Heart right ventricle (tissue), 16 donors: ENCODE measurements around the gene PI4KB. TPM values are rescaled to one million over a fixed set of nuclear protein-coding genes. Genes with fewer than 3 reads are reported as not detected.

Source experiments
- ATAC-seq, 8 donors: fragments of 200-7000 bp; cut with Tn5 transposase; one replicate each; pipeline ENCODE4 v1.9.1; 2020; ENCODE audit warnings: mild to moderate bottlenecking in 8 of 8, moderate library complexity in 8 of 8, moderate number of reproducible peaks in 1 of 8
- DNase-seq, 2 donors: peaks; one replicate each; pipeline ENCODE4 v3.0.0-alpha.2; 2020
- H3K27ac ChIP-seq, 10 donors: fragments of 200-600 bp; sonication (generic) in 2 of 10; one replicate each; pipeline versions ENCODE4 v1.5.0 to v1.8.0; 2020 to 2022; ENCODE audit warnings: mild to moderate bottlenecking in 3 of 10
- H3K27me3 ChIP-seq, 7 donors: fragments of 200-600 bp; one replicate each; pipeline ENCODE4 v1.8.0; 2021 to 2022; ENCODE audit warnings: mild to moderate bottlenecking in 2 of 7
- H3K36me3 ChIP-seq, 9 donors: fragments of 200-600 bp; sonication (generic) in 1 of 9; one replicate each; pipeline versions ENCODE4 v1.5.0 to v1.8.0; 2020 to 2022; ENCODE audit warnings: mild to moderate bottlenecking in 2 of 9
- H3K4me1 ChIP-seq, 9 donors: fragments of 200-600 bp; sonication (generic) in 1 of 9; one replicate each; pipeline versions ENCODE4 v1.5.0 to v1.8.0; 2020 to 2022; ENCODE audit warnings: mild to moderate bottlenecking in 4 of 9
- H3K4me3 ChIP-seq, 10 donors: fragments of 200-600 bp; sonication (generic) in 2 of 10; one replicate each; pipeline versions ENCODE4 v1.5.0 to v1.8.0; 2020 to 2022; ENCODE audit warnings: mild to moderate bottlenecking in 7 of 10, moderate library complexity in 2 of 10
- H3K9me3 ChIP-seq, 11 donors: fragments of 200-600 bp in 10 of 11; sonication (generic) in 2 of 11; one replicate each; pipeline versions ENCODE4 v1.5.0 to v1.8.0; 2013 to 2022; ENCODE audit warnings: mild to moderate bottlenecking in 2 of 11, control low read depth in 1 of 11, moderate library complexity in 1 of 11
- WGBS, 2 donors: extraction: QIAGEN DNeasy Blood & Tissue Kit; methylation state at CpG; one replicate each; pipeline ENCODE4 v1.1.7; 2013; ENCODE audit warnings: inconsistent platforms in 1 of 2; 5-methylcytosine and 5-hydroxymethylcytosine counted together
- intact Hi-C, 10 donors: fragments of 100-400 bp; cut with DNase I; formaldehyde crosslinking; loops; one replicate each; pipeline versions ENCODE4 v1.11.1 to v1.14.2; 2022
- polyA plus RNA-seq, 2 donors: library from polyadenylated mRNA; stranded (reverse); fragments of 200-250 nt; gene quantifications; one replicate each; pipeline ENCODE4 v1.2.3, GENCODE V29; 2013
- total RNA-seq, 10 donors: library from RNA; stranded (reverse); fragmentation: NEBNext Ultra II Directional in 3 of 10; extraction: Animal tissue kit (Norgen Biotek cat#: 25700) in 3 of 10; gene quantifications; one replicate each; pipeline versions ENCODE4 v1.2.1 to v1.2.4, GENCODE V29; 2021 to 2023
- TF ChIP-seq, protein P1 (sequence below), 9 donors: fragments of 200-600 bp; sonication (generic) in 2 of 9; IDR thresholded peaks; one replicate each; pipeline versions ENCODE4 v1.5.0 to v1.8.0; 2021 to 2022; ENCODE audit warnings: antibody characterized with exemption in 9 of 9, mild to moderate bottlenecking in 5 of 9, moderate library complexity in 1 of 9
- donor health status: Arrhythmogenic right ventricular cardiomyopathy.
- donor health status: ischemic (EF 13 %, LVEDD 7.1; RV severe dilation, severe dysfunction).
- donor health status: healthy with polysubstance abuse.
- donor health status: DM: no; HTN: yes; CAD: no.
- donor health status: DM: no; HTN: no; CAD: no.
- donor health status: ischemic (EF 25% LVEDD 6.9; RV normal size, moderate dysfunction).
- donor health status: ischemic (EF 25% LVEDD 5.7; RV mildly dilated, moderate dysfunction).
- donor health status: healthy.
- donor health status: DM: yes; HTN: yes; CAD: no.
- donor health status: Ischemic cardiomyopathy.
- donor health status: ischemic (EF 35%, LVEDD 5.7; RV mildly dilated, moderate dysfunction).
- donor health status: nonischemic (EF 11% LVEDD 7.7; RV severe dilation, severe dysfunction).
- donor health status: DM: yes; HTN: yes; CAD: no.
- donor health status: PGD.
- donor health status: ischemic (EF 29% LVEDD 5.4; RV normal size, mild dysfunction).
- donor health status: nonischemic (EF 23%, LVEDD 6.1; RV moderate dilation, normal function).

The PI4KB gene
- total and polyA plus RNA-seq, 12 donors, result 17.6 to 52.1 (median 40.2) TPM

DNA sequence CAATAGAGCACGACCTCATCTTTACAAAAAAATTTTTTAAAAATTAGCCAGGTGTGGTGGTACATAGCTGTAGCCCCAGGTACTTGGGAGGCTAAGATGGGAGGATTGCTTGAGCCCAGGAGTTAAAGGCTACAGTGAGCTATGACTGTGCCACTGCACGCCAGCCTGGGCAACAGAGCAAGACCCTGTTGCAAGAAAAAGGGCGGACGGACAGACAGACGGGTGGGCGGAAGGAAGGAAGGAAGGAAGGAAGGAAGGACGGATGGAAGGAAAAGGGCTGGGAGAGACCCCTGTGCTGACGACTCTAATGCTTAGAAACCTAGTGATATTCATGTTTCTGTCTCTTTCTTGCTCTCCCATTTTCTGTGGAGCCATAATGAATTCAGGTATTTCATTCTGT is 14.4 kb downstream of the PI4KB start:
- peaks cover 0 to 98% (median 30%) of the 10 kb centered on the region in 9 donors for H3K36me3 ChIP-seq

GRCh38 chr1:151312411-151312810 is 14.8 kb downstream of the PI4KB start:
- ATAC-seq (no peak), DNase-seq (no peak)
- WGBS, 2 donors, result 87 to 94% methylated on average over 4 of the region's 4 CpGs
- no peaks in the 10 kb centered on the region for H3K27me3 ChIP-seq
- peaks cover 0 to 98% (median 34%) of the 10 kb centered on the region in 9 donors for H3K36me3 ChIP-seq
- intact Hi-C loops, result loop anchor here in 1 of 10 donors (5.0 kb wide), 1 partner anchor 85 kb away; the partner anchor contains the start of gene PSMB4
- TF ChIP-seq, protein P1, sequence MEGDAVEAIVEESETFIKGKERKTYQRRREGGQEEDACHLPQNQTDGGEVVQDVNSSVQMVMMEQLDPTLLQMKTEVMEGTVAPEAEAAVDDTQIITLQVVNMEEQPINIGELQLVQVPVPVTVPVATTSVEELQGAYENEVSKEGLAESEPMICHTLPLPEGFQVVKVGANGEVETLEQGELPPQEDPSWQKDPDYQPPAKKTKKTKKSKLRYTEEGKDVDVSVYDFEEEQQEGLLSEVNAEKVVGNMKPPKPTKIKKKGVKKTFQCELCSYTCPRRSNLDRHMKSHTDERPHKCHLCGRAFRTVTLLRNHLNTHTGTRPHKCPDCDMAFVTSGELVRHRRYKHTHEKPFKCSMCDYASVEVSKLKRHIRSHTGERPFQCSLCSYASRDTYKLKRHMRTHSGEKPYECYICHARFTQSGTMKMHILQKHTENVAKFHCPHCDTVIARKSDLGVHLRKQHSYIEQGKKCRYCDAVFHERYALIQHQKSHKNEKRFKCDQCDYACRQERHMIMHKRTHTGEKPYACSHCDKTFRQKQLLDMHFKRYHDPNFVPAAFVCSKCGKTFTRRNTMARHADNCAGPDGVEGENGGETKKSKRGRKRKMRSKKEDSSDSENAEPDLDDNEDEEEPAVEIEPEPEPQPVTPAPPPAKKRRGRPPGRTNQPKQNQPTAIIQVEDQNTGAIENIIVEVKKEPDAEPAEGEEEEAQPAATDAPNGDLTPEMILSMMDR (IDR thresholded peaks at IDR 0.05), result no peak
- no peak overlapping the region for H3K4me3 ChIP-seq
- peaks cover 38 to 82% (median 67%) of the 10 kb centered on the region in 9 donors for H3K4me1 ChIP-seq
- peak overlapping the region in 9 of 10 donors; percentile 58 to 91 (median 71) for H3K27ac ChIP-seq
- no peaks in the 10 kb centered on the region for H3K9me3 ChIP-seq

More for the DNA sequence above, 14.4 kb downstream of the PI4KB start:
- ATAC-seq (no peak), DNase-seq (no peak)
- Histone ChIP-seq H3K27ac (peak overlapping the region in 7 of 10 donors; percentile 39 to 91 (median 71)), H3K9me3 (no peaks in the 10 kb centered on the region), H3K4me3 (no peak overlapping the region), H3K27me3 (no peaks in the 10 kb centered on the region), H3K4me1 (peaks cover 38 to 82% (median 67%) of the 10 kb centered on the region in 9 donors)
- WGBS, 2 donors, result 77 to 86% methylated on average over 8 of the region's 8 CpGs
- intact Hi-C loops, result loop anchor here in 1 of 10 donors (5.0 kb wide), 1 partner anchor 84 kb away; the partner anchor contains the start of gene PSMB4
- TF ChIP-seq, protein P1 (IDR thresholded peaks at IDR 0.05), result no peak

- TF ChIP-seq, protein P1 (IDR thresholded peaks at IDR 0.05), result no peak
- DNase-seq (peak; percentile 33 to 74), ATAC-seq (peak; percentile 75 to 95 (median 86))
- Histone ChIP-seq H3K27me3 (no peaks in the 10 kb centered on the region), H3K9me3 (no peaks in the 10 kb centered on the region), H3K36me3 (peaks cover 0 to 98% (median 40%) of the 10 kb centered on the region in 9 donors), H3K4me1 (peaks cover 38 to 82% (median 67%) of the 10 kb centered on the region in 9 donors), H3K27ac (peak overlapping the region in 9 of 10 donors; percentile 58 to 91 (median 71)), H3K4me3 (no peak overlapping the region)
- intact Hi-C loops, result loop anchor here in 1 of 10 donors (2.0 to 5.0 kb wide), 2 partner anchors 15 to 86 kb away; partner anchors contain the start of genes PI4KB and PSMB4
- WGBS, 2 donors, result 45 to 52% methylated on average over 7 of the region's 7 CpGs
These were observed 15.5 kb downstream of the PI4KB start for GRCh38 chr1:151311589-151312331.

GRCh38 chr1:151311011-151311410 is 16.2 kb downstream of the PI4KB start:
- Histone ChIP-seq H3K27ac (peak overlapping the region in 9 of 10 donors; percentile 55 to 91 (median 70)), H3K4me3 (no peak overlapping the region), H3K4me1 (peaks cover 38 to 77% (median 67%) of the 10 kb centered on the region in 9 donors), H3K9me3 (no peaks in the 10 kb centered on the region), H3K36me3 (peaks cover 0 to 98% (median 40%) of the 10 kb centered on the region in 9 donors), H3K27me3 (no peaks in the 10 kb centered on the region)
- intact Hi-C loops, result loop anchor here in 1 of 10 donors (2.0 to 5.0 kb wide), 2 partner anchors 16 to 86 kb away; partner anchors contain the start of genes PI4KB and PSMB4
- no peak for DNase-seq
- WGBS, 2 donors, result 50 to 59% methylated on average over 4 of the region's 4 CpGs
- ATAC-seq, result peak in 2 of 8 donors; percentile 3 to 17
- TF ChIP-seq, protein P1 (IDR thresholded peaks at IDR 0.05), result no peak
